HEK293 (cell line): ENCODE results near the gene MMP15.

Source experiments
- KLF7 ChIP-seq: fragments of 450-650 bp; formaldehyde crosslinking; IDR thresholded peaks from 2 replicates; pipeline ENCODE4 v1.5.1; 2016; ENCODE audit warnings: missing biosample characterization, missing genetic modification characterization, borderline replicate concordance
- SP2 ChIP-seq: fragments of 450-650 bp; formaldehyde crosslinking; IDR thresholded peaks from 2 replicates; pipeline ENCODE4 v1.5.1; 2016; ENCODE audit warnings: missing biosample characterization, missing genetic modification characterization
- TCF7L2 ChIP-seq: IDR thresholded peaks from 2 replicates; pipeline ENCODE4 v1.6.1; 2011; ENCODE audit warnings: low read depth, mild to moderate bottlenecking, inconsistent platforms, low read length, moderate library complexity, borderline replicate concordance
- ZNF214 ChIP-seq: fragments of 450-650 bp; formaldehyde crosslinking; IDR thresholded peaks from 2 replicates; pipeline ENCODE4 v1.5.1; 2017; ENCODE audit warnings: missing biosample characterization, mild to moderate bottlenecking, missing genetic modification characterization, borderline replicate concordance
- ZNF391 ChIP-seq: fragments of 450-650 bp; formaldehyde crosslinking; IDR thresholded peaks from 2 replicates; pipeline ENCODE4 v1.5.1; 2016; ENCODE audit warnings: low read depth, missing biosample characterization, missing genetic modification characterization, borderline replicate concordance
- ZNF629 ChIP-seq: fragments of 450-650 bp; formaldehyde crosslinking; IDR thresholded peaks from 2 replicates; pipeline ENCODE4 v1.5.1; 2017; ENCODE audit warnings: missing biosample characterization, missing genetic modification characterization
- TF ChIP-seq, protein P1 (sequence below): fragments of 450-650 bp; formaldehyde crosslinking; IDR thresholded peaks from 2 replicates; pipeline ENCODE4 v1.5.1; 2016; ENCODE audit warnings: missing biosample characterization, missing genetic modification characterization
- TF ChIP-seq, protein P2 (sequence below): fragments of 450-650 bp; formaldehyde crosslinking; IDR thresholded peaks from 2 replicates; pipeline ENCODE4 v1.5.1; 2016; ENCODE audit warnings: missing biosample characterization, missing genetic modification characterization, low read depth
- TF ChIP-seq, protein P3 (sequence below): fragments of 450-650 bp; formaldehyde crosslinking; IDR thresholded peaks from 2 replicates; pipeline ENCODE4 v1.5.1; 2016; ENCODE audit warnings: missing biosample characterization, missing genetic modification characterization

DNA sequence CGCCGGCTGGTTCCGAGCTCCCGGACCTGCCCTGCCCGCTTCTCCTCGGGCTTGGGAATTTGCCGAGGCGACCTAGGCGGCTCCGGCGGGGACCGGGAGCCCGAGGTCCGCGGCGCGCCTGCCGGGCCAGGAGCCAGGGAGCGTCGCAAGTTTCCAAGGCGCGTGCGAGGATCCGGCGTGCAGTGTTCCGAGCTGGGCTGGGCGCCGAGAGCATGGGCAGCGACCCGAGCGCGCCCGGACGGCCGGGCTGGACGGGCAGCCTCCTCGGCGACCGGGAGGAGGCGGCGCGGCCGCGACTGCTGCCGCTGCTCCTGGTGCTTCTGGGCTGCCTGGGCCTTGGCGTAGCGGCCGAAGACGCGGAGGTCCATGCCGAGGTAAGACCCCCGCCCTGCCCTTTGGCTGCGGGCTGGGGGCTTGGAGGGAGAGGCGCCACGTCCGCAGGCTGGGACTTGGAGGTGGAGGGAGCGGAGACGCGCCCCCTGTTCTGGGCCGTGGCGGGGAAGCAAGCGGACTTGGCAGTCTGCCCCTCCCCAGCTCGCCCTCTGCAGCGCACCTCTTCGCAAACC, 668 bp downstream of the MMP15 start:
- TF ChIP-seq, protein P1, sequence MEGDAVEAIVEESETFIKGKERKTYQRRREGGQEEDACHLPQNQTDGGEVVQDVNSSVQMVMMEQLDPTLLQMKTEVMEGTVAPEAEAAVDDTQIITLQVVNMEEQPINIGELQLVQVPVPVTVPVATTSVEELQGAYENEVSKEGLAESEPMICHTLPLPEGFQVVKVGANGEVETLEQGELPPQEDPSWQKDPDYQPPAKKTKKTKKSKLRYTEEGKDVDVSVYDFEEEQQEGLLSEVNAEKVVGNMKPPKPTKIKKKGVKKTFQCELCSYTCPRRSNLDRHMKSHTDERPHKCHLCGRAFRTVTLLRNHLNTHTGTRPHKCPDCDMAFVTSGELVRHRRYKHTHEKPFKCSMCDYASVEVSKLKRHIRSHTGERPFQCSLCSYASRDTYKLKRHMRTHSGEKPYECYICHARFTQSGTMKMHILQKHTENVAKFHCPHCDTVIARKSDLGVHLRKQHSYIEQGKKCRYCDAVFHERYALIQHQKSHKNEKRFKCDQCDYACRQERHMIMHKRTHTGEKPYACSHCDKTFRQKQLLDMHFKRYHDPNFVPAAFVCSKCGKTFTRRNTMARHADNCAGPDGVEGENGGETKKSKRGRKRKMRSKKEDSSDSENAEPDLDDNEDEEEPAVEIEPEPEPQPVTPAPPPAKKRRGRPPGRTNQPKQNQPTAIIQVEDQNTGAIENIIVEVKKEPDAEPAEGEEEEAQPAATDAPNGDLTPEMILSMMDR (tag by site-specific recombination): no peak
- TF ChIP-seq ZNF391 (tag by site-specific recombination) (no peak), TCF7L2 (no peak), SP2 (tag by site-specific recombination) (no peak), ZNF214 (tag by site-specific recombination) (no peak), KLF7 (no peak), ZNF629 (tag by site-specific recombination) (no peak)
- TF ChIP-seq, protein P2, sequence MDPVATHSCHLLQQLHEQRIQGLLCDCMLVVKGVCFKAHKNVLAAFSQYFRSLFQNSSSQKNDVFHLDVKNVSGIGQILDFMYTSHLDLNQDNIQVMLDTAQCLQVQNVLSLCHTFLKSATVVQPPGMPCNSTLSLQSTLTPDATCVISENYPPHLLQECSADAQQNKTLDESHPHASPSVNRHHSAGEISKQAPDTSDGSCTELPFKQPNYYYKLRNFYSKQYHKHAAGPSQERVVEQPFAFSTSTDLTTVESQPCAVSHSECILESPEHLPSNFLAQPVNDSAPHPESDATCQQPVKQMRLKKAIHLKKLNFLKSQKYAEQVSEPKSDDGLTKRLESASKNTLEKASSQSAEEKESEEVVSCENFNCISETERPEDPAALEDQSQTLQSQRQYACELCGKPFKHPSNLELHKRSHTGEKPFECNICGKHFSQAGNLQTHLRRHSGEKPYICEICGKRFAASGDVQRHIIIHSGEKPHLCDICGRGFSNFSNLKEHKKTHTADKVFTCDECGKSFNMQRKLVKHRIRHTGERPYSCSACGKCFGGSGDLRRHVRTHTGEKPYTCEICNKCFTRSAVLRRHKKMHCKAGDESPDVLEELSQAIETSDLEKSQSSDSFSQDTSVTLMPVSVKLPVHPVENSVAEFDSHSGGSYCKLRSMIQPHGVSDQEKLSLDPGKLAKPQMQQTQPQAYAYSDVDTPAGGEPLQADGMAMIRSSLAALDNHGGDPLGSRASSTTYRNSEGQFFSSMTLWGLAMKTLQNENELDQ (tag by site-specific recombination): no peak
- TF ChIP-seq, protein P3, sequence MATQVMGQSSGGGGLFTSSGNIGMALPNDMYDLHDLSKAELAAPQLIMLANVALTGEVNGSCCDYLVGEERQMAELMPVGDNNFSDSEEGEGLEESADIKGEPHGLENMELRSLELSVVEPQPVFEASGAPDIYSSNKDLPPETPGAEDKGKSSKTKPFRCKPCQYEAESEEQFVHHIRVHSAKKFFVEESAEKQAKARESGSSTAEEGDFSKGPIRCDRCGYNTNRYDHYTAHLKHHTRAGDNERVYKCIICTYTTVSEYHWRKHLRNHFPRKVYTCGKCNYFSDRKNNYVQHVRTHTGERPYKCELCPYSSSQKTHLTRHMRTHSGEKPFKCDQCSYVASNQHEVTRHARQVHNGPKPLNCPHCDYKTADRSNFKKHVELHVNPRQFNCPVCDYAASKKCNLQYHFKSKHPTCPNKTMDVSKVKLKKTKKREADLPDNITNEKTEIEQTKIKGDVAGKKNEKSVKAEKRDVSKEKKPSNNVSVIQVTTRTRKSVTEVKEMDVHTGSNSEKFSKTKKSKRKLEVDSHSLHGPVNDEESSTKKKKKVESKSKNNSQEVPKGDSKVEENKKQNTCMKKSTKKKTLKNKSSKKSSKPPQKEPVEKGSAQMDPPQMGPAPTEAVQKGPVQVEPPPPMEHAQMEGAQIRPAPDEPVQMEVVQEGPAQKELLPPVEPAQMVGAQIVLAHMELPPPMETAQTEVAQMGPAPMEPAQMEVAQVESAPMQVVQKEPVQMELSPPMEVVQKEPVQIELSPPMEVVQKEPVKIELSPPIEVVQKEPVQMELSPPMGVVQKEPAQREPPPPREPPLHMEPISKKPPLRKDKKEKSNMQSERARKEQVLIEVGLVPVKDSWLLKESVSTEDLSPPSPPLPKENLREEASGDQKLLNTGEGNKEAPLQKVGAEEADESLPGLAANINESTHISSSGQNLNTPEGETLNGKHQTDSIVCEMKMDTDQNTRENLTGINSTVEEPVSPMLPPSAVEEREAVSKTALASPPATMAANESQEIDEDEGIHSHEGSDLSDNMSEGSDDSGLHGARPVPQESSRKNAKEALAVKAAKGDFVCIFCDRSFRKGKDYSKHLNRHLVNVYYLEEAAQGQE (tag by site-specific recombination): no peak
